Measurements from ENCODE around the gene ZNF3. TPM values are rescaled to one million over a fixed set of nuclear protein-coding genes. Genes with fewer than 3 reads are reported as not detected.
"Not testable (repeated sequence)": the region's sequence is repeated elsewhere in the genome, so short reads cannot be mapped to it uniquely, and the experiment has no call there.

The ZNF3 gene
- 37.1 TPM for total RNA-seq (ENCODE audit: insufficient read depth, low replicate concordance)

DNA sequence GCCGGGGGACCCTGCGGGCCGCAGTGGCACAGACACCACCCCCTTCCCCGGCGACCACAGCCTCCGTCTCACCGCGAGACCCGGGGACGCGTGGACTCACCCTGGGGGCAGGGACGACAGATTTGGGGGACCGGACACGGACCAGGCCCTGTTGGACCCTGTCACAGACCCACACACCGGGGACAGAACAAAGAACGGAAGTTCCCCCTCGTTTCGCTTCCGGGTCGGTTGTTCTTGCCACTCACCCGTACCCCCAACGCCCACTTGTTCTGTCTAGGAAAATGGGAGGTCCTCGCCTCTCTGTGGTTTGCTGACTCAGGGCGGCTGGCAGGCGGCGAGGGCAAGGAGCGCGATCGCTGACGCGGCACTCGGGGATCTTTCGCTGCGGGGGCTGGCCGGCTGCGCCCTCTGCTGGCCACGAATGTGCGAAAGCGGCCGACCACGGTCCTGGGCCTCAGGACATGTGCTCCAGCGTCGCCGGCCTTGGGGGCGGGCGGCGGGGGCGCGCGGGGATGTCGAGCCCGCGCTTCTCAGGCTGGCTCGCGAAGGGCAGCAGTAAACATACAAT lies at the start of gene ZNF3:
Gene ZNF3, minus strand, starts transcription at position 189 of the 568 bp plus-strand sequence. CDS start 4,366 bp downstream, outside the sequence.
- peak; percentile 99 for DNase-seq (ENCODE audit: low spot score)

DNA sequence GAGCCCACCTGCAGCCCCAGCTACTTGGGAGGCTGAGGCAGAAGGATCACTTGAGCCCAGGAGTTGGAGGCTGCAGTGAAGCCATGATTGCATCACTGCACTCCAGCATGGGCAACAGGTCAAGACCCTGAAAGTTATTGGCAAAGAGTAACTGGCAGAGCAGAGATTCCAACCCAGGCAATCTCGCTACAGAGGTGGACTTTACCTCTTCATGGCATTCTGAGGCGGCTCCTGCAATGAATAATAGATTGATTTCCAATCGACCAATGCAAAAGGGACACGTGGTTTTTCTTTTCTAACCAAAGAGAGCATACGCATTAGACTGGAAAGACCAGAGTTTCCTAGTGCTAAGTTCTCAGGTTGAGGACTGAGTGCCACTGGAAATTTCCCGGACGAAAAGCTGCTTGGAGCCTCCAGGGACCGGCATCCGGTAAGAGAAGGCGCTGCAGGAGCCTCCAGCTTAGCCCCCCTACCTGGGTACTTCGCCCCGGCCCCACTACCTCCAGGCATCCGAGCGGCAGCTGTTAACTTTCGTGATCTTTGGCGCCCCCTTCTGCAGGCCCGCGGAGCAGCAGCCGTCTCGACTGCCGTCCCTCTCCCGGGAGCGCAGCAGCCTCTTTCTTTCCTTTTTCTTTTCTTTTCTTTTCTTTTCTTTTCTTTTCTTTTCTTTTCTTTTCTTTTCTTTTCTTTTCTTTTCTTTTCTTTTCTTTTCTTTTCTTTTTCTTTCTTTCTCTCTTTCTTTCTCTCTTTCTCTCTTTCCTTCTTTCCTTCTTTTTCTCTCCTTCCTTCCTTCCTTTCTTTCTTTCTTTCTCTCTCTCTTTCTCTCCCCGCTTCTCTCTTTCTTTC lies 49.3 kb upstream of the ZNF3 start:
- peak; percentile 64 for DNase-seq (ENCODE audit: low spot score)

DNA sequence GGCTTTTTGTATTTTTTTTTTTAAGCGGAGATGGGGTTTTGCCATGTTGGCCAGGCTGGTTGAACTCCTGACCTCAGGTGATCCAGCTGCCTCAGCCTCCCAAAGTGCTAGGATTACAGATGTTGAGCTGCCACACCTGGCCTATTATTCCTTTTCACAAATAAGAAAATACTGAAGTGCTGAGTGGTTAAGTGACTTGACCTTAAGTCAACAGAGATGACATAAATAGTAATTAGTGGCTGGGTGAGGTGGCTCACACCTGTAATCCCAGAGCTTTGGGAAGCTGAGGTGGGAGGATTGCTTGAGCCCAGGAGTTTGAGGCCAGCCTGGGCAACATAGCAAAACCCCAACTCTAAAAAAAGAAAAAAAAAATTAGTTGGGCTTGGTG lies 48.7 kb upstream of the ZNF3 start:
- not testable (repeated sequence) for DNase-seq (ENCODE audit: low spot score)

DNA sequence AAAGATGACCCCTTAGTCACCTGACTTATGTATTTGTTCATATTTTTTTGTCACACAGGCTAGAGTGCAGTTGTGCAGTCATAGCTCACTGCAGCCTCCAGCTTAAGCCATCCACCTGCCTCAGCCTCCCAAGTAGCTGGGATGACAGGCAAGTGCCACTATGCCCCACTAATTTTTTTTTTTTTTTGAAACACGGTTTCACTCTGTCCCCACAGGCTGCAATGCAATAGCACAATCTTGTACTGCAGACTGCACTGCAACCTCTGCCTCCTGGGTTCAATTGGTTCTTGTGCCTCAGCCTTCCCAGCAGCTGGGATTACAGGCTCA lies 47.1 kb upstream of the ZNF3 start:
- DNase-seq (ENCODE audit: low spot score) = no peak

DNA sequence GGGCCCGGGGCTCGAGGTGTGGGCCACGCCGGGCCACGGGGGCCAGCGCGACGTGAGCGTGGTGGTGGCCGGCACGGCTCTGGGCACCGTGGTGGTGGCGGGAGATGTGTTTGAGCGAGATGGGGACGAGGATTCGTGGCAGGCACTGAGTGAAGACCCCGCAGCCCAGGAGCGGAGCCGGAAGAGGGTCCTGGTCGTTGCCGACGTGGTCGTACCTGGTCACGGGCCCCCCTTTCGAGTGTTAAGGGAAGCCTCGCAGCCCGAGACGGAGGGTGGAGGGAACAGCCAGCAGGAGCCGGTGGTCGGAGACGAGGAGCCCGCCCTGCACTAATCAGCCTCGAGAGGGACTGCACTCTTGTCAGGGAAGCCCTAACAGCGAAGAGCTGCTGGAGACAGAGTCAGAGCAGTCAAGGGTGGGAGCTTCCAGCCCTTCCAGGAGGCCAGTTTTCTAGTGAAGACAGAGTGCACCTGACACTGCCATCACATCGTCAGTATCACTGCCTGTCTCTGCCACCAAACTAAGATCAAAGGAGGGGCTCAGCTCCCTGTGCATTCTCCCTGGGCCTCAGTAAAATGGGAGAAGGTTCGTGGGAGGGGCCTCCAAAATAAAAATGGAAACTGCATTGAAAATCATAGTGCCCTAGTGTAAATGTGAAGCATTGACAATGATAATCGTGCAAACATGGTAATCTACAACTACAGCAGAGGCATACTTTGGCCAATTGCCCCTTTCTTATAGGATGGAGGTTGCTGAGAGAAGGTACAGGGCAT lies 46.5 kb upstream of the ZNF3 start:
- peak; percentile 41 for DNase-seq (ENCODE audit: low spot score)

DNA sequence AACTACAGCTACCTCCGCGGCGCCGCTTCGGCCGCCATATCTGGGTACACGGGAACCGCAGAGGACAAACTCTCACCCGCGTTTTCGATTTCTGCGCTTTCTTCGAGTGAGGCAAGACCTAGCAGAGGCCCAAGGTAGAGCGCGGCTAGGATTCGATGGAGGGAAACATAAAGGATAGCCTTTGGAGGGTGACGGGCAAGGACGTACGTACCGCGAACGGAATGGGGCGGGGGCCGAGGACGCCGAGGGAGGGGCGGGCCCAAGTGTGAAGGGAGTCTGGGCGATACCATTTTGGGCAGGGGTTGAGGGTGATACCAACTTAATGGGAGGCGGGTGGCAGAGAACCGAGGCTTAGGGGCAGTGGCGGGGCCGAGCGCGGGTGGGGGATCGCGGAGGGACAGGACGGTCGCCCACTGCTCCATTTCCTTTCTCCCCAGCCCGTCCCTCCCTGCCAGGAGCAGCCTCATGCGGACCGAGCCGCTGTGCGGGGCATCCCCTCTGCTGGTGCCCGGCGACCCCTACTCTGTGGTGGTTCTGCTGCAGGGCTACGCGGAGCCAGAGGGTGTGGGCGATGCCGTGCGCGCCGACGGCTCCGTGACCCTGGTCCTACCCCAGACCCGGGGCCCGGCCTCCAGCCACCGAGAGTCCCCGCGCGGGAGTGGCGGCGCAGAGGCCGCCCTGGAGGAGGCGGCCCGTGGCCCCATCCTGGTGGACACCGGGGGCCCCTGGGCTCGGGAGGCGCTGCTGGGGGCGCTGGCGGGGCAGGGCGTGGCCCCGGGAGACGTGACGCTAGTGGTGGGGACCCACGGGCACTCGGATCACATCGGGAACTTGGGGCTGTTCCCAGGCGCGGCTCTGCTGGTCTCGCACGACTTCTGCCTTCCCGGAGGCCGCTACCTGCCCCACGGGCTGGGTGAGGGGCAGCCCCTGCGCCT lies 45.7 kb upstream of the ZNF3 start, which contains the start of gene MBLAC1:
Gene MBLAC1, plus strand, starts transcription at position 37 of the 935 bp plus-strand sequence. Its CDS starts 429 bp downstream, at position 466.
- peak; percentile 96 for DNase-seq (ENCODE audit: low spot score)

DNA sequence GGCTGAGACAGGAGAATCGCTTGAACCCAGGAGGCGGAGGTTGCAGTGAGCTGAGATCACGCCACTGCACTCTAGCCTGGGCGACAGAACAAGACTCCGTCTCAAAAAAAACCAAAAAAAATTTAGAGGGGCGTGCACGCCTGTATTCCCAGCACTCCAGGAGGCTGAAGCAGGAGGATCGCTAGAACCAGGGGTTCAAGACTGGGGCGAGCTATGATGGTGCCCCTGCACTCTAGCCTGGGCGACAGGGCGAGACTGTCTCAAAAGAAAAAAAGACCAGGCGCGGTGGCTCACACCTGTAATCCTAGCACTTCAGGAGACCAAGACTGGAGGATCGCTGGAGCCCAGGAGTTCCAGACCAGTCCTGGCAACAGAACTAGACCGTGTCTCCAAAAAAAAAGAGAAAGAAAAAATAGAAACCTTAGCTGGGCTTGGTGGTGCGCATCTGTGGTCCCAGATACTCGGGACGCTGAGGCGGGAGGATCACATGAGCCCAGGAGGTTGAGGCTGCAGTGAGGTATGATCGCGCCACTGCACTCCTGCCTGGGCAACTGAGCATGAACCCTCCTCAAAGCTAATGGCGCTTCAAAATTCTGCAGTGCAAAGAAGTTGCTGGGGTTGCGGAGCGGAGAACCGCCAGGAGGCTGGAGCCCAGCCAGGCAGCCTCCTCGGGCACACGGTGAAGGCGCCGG lies 44.9 kb upstream of the ZNF3 start:
- no peak for DNase-seq (ENCODE audit: low spot score)

DNA sequence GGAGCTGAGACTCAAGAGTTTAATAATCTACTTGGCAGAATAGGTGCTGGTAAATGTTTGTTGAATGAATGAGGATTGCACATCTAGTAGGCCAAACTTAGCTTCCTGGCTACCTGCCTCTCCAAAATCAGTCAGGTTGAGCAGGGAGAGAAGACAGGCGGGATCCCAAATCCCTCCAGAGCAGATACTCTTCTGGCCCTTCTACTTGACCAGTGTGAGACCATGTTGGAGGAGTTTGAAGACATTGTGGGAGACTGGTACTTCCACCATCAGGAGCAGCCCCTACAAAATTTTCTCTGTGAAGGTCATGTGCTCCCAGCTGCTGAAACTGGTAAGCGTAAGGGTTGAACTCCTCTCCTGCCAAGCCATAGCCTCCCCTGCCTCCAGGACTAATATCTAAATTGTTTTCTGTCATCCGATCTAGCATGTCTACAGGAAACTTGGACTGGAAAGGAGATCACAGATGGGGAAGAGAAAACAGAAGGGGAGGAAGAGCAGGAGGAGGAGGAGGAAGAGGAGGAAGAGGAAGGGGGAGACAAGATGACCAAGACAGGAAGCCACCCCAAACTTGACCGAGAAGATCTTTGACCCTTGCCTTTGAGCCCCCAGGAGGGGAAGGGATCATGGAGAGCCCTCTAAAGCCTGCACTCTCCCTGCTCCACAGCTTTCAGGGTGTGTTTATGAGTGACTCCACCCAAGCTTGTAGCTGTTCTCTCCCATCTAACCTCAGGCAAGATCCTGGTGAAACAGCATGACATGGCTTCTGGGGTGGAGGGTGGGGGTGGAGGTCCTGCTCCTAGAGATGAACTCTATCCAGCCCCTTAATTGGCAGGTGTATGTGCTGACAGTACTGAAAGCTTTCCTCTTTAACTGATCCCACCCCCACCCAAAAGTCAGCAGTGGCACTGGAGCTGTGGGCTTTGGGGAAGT lies 43.0 kb upstream of the ZNF3 start:
- DNase-seq (ENCODE audit: low spot score) = no peak

DNA sequence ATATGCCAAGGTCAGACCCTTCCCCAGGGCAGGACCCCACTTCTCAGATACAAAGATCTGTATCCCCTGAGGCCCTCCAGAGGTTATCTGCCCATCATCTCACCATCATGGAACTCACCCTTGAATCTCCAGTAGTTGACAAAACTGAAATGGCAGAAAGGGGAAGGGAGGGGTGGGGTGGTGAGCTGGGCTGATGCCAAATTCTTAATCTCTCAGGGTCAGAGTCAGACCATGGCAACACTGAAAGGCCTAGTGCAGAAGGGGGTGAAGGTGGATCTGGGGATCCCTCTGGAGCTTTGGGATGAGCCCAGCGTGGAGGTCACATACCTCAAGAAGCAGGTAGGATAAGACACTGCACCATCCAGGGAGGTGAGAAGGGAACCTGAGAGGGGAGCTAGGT lies 41.0 kb upstream of the ZNF3 start:
- no peak for DNase-seq (ENCODE audit: low spot score)

DNA sequence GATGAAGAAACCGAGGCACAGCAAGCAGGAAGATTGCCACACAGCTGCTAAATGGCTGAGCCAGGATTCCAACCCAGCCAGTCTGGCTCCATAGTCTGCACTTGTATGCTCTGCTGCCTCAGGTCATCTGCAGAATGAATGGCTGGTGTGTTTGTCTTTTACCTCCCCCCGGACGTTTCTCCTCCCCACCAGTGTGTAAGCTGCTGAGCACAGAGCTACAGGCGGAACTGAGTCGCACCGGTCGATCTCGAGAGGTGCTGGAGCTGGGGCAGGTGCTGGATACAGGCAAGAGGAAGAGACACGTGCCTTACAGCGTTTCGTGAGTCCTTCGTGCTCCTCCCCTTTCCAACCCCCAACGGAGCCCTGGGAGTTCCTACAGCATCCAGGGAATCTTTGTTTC lies 40.5 kb upstream of the ZNF3 start:
- no peak for DNase-seq (ENCODE audit: low spot score)

DNA sequence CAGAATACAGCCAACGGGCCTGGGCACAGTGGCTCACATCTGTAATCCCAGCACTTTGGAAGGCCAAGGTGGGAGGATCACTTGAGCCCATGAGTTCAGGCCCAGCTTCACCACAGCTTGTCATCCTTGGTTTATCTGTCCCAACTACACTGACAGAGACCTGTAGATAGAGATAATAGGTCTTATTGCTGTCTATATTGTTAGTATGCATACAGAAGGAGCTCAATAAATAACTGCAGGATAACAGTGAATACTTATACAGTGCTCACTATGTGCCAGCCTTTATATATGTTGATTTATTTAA lies 39.2 kb upstream of the ZNF3 start:
- DNase-seq (ENCODE audit: low spot score) = no peak

DNA sequence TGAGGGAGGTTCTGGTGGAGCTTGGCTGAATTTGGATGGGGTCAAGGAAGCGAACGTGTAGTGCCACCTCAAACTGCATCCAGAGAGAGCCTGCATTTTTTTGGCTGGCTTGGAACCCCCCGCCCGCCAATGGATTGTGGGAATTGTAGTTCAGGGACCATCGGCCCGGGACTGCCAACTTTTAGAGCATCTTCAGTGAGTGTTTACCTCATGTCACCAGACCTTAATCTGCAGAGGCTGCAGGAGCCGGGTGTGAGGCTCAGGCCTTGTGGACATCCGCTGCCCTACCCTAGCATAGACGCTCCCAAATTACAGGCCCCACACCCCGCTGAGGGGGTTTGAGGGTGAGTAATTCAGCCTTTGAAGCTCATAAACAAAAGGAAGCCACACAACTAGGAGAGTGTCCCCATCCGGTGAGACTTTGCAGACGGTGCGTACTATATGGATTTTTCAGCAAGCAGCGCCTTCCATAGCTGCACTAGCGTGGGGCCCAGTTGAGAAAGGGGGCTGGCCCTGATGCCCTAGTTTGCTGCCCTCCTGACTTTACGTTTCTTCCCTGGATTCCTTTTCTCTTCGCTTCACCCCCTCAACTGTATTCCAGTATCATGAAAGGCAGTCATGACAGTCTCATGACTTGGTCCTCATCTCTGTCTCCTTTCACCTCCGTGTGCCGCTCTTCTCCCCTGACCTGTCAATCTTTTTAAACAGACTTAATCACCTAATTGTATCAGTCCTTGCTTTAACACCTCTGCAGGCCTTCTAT lies 38.6 kb upstream of the ZNF3 start:
- DNase-seq (ENCODE audit: low spot score) = peak; percentile 84

DNA sequence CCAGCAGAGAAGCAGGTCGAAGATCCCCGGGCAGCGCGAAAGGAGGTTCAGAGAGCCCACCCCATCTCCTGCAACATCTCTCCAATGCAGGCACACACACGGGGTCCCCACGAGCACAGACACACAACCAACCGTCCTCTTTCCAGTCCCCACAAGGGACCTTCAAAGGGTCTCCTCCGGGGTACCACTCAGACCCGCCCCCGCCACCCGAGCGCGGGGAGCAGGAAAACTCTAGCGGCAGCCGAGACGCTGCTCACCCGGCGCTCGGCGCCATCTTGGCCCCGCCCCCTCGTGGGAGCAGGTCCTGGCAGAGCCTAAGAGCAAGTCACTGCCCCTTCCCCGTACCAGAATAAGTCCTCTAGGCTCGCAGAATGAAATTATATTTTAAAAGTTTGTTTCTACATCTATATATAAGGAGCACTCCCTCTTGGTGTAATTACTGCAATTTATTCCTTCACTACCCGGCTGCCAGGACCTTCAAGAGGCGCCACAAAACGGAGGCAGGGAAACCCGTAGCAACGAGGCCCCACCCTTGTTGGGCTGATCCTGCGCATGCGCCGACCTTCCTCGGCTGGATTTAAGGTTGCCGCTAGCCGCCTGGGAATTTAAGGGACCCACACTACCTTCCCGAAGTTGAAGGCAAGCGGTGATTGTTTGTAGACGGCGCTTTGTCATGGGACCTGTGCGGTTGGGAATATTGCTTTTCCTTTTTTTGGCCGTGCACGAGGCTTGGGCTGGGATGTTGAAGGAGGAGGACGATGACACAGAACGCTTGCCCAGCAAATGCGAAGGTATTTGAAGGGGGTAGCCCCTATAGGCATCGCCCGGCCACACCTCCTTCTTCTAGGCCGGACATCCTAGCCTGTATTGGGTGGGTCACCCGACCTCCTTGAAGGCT lies 37.8 kb upstream of the ZNF3 start, which contains the start of the genes CNPY4 and TAF6:
Gene CNPY4, plus strand, starts transcription at position 563 of the 898 bp plus-strand sequence. Its CDS starts 111 bp downstream, at position 674.
Gene TAF6, minus strand, starts transcription at position 287 of the 898 bp plus-strand sequence. CDS start 5,149 bp downstream, outside the sequence.
- DNase-seq (ENCODE audit: low spot score) = peak; percentile 98

DNA sequence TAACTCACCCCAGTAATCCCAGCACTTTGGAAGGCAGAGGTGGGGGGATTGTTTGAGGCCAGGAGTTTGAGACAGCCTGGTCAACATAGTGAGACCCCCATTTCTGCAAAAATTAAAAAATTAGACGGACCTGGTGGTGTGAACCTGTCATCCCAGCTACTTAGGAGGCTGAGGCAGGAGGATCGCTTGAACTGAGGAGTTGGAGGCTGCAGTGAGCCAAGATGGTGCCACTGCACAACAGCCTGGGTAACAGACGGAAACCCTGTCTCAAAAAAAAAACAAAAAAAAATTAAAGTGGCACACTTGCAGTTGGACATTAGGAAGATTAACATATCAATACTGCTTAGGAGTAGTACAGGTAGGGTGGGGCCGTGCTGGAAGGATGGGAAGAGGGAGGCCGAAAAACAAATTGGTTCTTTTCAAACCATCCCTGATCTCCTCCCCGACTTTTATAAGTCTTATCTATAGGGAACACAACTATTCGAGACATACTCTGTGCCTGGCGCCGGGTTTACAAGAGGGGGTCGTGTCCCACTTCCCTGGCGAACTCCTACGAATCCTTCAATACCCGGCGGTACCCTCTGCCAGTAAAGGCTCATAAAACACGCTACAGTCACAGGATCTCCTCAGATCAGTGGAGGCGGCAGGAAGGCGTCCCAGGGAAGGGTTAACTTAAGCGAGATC lies 37.0 kb upstream of the ZNF3 start:
- no peak for DNase-seq (ENCODE audit: low spot score)

DNA sequence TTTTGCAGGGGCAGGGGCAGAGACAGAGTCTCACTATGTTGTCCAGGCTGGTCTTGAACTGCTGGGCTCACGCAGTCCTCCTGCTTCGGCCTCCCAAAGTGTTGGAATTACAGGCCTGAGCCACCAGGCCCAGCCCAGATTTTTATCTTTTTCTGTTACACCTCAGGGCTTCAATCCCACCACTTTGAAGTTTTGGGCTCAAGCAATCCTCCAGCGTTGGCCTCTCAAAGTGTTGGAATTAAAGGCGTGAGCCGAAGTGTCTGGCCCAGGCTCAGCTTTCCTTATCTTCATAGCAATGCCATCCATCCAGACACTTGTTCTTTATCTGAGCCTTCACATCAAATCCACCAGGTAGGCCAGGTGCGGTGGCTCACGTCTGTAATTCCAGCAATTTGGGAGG lies 33.5 kb upstream of the ZNF3 start:
- no peak for DNase-seq (ENCODE audit: low spot score)

DNA sequence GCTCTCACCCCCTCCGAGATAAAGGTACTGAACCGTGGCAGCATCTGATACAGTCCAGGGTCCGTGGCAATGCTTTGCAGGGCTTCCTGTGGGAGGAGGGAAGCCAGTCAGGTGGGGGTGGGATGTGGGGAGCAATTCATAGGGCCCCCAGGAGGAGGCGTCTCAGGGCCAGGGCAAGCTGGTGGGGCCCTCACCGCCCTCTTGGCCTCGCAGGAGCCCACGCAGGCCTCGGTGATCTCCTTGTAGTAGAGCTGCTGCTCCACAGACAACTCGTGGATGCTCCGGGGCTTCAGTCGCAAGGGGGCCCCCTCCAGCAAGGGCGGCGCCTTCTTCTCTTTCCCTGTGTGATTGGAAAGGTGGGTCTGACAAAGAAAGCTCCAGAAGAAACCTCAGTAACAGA lies 30.4 kb upstream of the ZNF3 start:
- DNase-seq (ENCODE audit: low spot score) = no peak

DNA sequence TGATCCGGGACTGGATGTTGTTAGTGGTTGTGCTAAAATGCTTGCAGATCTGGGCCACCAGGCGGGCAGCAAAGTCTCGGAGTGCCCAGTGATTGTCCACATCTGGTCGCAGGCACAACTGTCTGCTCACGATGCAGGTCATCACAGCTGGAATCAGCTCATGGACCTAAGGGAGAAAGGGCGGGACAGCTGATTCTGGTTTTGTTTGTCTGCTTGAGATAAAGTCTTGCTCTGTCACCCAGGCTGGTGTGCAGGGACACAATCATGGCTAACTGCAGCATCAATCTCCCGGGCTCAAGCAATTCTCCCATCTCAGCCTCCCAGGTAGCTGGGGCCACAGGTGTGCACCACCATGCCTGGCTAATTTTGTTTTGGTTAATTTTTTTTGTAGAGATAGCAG lies 29.6 kb upstream of the ZNF3 start:
- DNase-seq (ENCODE audit: low spot score) = no peak

All from umbilical cord (tissue), 2 donors.